ENCODE measurements around the gene MYO16. TPM values are rescaled to one million over a fixed set of nuclear protein-coding genes. Genes with fewer than 3 reads are reported as not detected.

The MYO16 gene
- total and polyA plus RNA-seq, 8 donors = 1.1 to 2.5 (median 1.7) TPM

DNA sequence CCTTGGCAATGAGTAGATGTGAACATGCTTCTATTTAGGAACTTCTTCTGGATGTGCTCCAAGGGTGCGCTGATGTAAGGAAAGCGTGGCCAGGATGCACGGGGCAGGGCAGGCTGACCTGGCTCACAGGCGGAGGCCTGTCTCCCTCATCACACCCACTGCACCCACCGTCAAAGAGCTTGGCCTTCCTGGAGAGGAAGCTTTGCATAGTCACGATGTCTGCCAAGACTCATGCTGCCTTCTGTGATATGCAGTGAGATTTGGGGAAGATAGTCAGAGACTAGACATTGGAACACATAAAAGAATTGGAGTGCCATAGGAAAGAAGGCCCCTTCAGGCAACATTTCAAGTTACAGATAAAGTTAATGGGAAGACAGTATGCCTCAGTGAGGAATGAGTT is 82.0 kb downstream of the MYO16 start:
- H3K9me3 ChIP-seq = no peaks in the 10 kb centered on the region
- no peak overlapping the region for H3K4me3 ChIP-seq
- DNase-seq = peak in 1 of 4 donors; percentile 31
- no peaks in the 10 kb centered on the region for H3K4me1 ChIP-seq
- no peak for TF ChIP-seq CTCF (IDR thresholded peaks at IDR 0.05)
- H3K36me3 ChIP-seq = no peaks in the 10 kb centered on the region
- H3K27ac ChIP-seq = no peak overlapping the region
- intact Hi-C loops (cut with DNase I) = no loop called here
- ATAC-seq = no peak
- H3K27me3 ChIP-seq = no peaks in the 10 kb centered on the region

DNA sequence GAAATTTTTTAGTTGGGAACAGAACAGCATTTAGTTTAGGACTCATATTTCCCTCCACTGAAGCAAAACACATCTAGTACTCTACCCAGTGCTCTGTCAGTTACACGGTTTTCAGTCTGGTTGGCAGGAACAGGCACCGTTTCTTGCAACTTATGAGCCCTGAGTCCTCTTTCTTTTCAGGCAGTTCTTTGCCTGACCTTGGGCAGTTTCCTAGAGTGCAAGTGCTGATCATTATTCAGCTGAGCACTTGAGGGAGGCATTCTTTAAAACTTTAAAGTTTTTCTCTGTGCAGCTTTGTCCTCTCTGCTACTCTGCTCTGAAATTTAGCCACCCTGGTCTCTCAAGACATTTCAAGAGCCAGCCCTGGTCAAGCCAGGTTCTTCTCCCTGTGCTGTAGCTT is 96.1 kb downstream of the MYO16 start:
- no peak for ATAC-seq
- no peaks in the 10 kb centered on the region for H3K36me3 ChIP-seq
- no peak overlapping the region for H3K27ac ChIP-seq
- no peaks in the 10 kb centered on the region for H3K9me3 ChIP-seq
- H3K27me3 ChIP-seq = no peaks in the 10 kb centered on the region
- intact Hi-C loops (cut with DNase I) = no loop called here
- no peaks in the 10 kb centered on the region for H3K4me1 ChIP-seq
- no peak for DNase-seq
- no peak overlapping the region for H3K4me3 ChIP-seq
- TF ChIP-seq CTCF (IDR thresholded peaks at IDR 0.05) = no peak

GRCh38 chr13:108728370-108728769 is 99.0 kb downstream of the MYO16 start:
- no peak overlapping the region for H3K27ac ChIP-seq
- H3K36me3 ChIP-seq = no peaks in the 10 kb centered on the region
- intact Hi-C loops (cut with DNase I) = no loop called here
- H3K27me3 ChIP-seq = no peaks in the 10 kb centered on the region
- DNase-seq (no peak), ATAC-seq (no peak)
- TF ChIP-seq CTCF (IDR thresholded peaks at IDR 0.05) = no peak
- no peaks in the 10 kb centered on the region for H3K9me3 ChIP-seq
- H3K4me1 ChIP-seq = no peaks in the 10 kb centered on the region
- no peak overlapping the region for H3K4me3 ChIP-seq

- peaks cover 0 to 3% of the 10 kb centered on the region in 2 donors for H3K9me3 ChIP-seq
- no peak overlapping the region for H3K27ac ChIP-seq
- DNase-seq (no peak), ATAC-seq (no peak)
- intact Hi-C loops (cut with DNase I) = no loop called here
- H3K4me1 ChIP-seq = no peaks in the 10 kb centered on the region
- no peak overlapping the region for H3K4me3 ChIP-seq
- no peaks in the 10 kb centered on the region for H3K36me3 ChIP-seq
- TF ChIP-seq CTCF (IDR thresholded peaks at IDR 0.05) = no peak
- no peaks in the 10 kb centered on the region for H3K27me3 ChIP-seq
Observed at GRCh38 chr13:108733022-108733560, 103.7 kb downstream of the MYO16 start.

- intact Hi-C loops (cut with DNase I) = no loop called here
- H3K4me1 ChIP-seq = no peaks in the 10 kb centered on the region
- no peaks in the 10 kb centered on the region for H3K36me3 ChIP-seq
- DNase-seq (no peak), ATAC-seq (no peak)
- H3K4me3 ChIP-seq = no peak overlapping the region
- no peak overlapping the region for H3K27ac ChIP-seq
- peaks cover 0 to 3% of the 10 kb centered on the region in 2 donors for H3K9me3 ChIP-seq
- H3K27me3 ChIP-seq = no peaks in the 10 kb centered on the region
- no peak for TF ChIP-seq CTCF (IDR thresholded peaks at IDR 0.05)
Observed at GRCh38 chr13:108734676-108735075, 105.3 kb downstream of the MYO16 start.

Measured in left lung (tissue), 10 donors.